ENCODE measurements around the gene SSRP1. TPM values are rescaled to one million over a fixed set of nuclear protein-coding genes. Genes with fewer than 3 reads are reported as not detected.

Gene SSRP1
- total and polyA plus RNA-seq, 2 donors (not counting 1 experiment from before 2014, with no cell fraction given): 52.7 to 94.1 TPM

- Histone ChIP-seq H3K27ac (ENCODE audit: insufficient read depth, low read length) (no peak overlapping the region), H3K4me1 (ENCODE audit: control insufficient read depth, extremely low read depth, insufficient read depth, low read length) (no peaks in the 10 kb centered on the region), H3K9ac (ENCODE audit: insufficient read depth, low read length) (no peak overlapping the region), H3K4me3 (replicated peaks in 1 of 4; ENCODE audit: control extremely low read depth in 1 of 4, insufficient read depth in 1 of 4, low read depth in 3 of 4, low read length in 4 of 4) (no peak overlapping the region), H3K27me3 (ENCODE audit: control insufficient read depth, insufficient read depth, low read length) (no peaks in the 10 kb centered on the region), H4K20me1 (ENCODE audit: control insufficient read depth, extremely low read depth, insufficient read depth, low read length) (no peaks in the 10 kb centered on the region), H3K79me2 (ENCODE audit: control insufficient read depth, insufficient read depth, low read length) (no peaks in the 10 kb centered on the region), H3K9me3 (ENCODE audit: control insufficient read depth, insufficient read depth, low read depth, low read length) (no peaks in the 10 kb centered on the region), H2AFZ (ENCODE audit: low read length) (no peak overlapping the region), H3K36me3 (ENCODE audit: control insufficient read depth, insufficient read depth, low read length) (no peaks in the 10 kb centered on the region), H3K4me2 (ENCODE audit: extremely low read depth, insufficient read depth, low read length) (no peak overlapping the region)
- DNase-seq (ENCODE audit: low read depth in 2 of 2): no peak
- TF ChIP-seq EZH2 (IDR thresholded peaks at IDR 0.05; ENCODE audit: low read length, missing control alignments): no peak
- no peak for TF ChIP-seq CTCF (conservative IDR thresholded peaks at IDR 0.05 in 1 of 2, IDR thresholded peaks at IDR 0.05 in 1 of 2; ENCODE audit: low read depth in 1 of 2, low read length in 2 of 2)
Measured at GRCh38 chr11:57353852-57354251, 18.2 kb upstream of the SSRP1 start.

GRCh38 chr11:57353446-57353845 lies 17.8 kb upstream of the SSRP1 start:
- Histone ChIP-seq H4K20me1 (ENCODE audit: control insufficient read depth, extremely low read depth, insufficient read depth, low read length) (no peaks in the 10 kb centered on the region), H3K4me2 (ENCODE audit: extremely low read depth, insufficient read depth, low read length) (no peak overlapping the region), H3K9me3 (ENCODE audit: control insufficient read depth, insufficient read depth, low read depth, low read length) (no peaks in the 10 kb centered on the region), H3K36me3 (ENCODE audit: control insufficient read depth, insufficient read depth, low read length) (no peaks in the 10 kb centered on the region), H3K79me2 (ENCODE audit: control insufficient read depth, insufficient read depth, low read length) (no peaks in the 10 kb centered on the region), H3K4me3 (replicated peaks in 1 of 4; ENCODE audit: control extremely low read depth in 1 of 4, insufficient read depth in 1 of 4, low read depth in 3 of 4, low read length in 4 of 4) (no peak overlapping the region), H2AFZ (ENCODE audit: low read length) (no peak overlapping the region), H3K4me1 (ENCODE audit: control insufficient read depth, extremely low read depth, insufficient read depth, low read length) (no peaks in the 10 kb centered on the region), H3K27me3 (ENCODE audit: control insufficient read depth, insufficient read depth, low read length) (no peaks in the 10 kb centered on the region), H3K9ac (ENCODE audit: insufficient read depth, low read length) (no peak overlapping the region), H3K27ac (ENCODE audit: insufficient read depth, low read length) (no peak overlapping the region)
- TF ChIP-seq EZH2 (IDR thresholded peaks at IDR 0.05; ENCODE audit: low read length, missing control alignments): no peak
- TF ChIP-seq CTCF (conservative IDR thresholded peaks at IDR 0.05 in 1 of 2, IDR thresholded peaks at IDR 0.05 in 1 of 2; ENCODE audit: low read depth in 1 of 2, low read length in 2 of 2): no peak
- no peak for DNase-seq (ENCODE audit: low read depth in 2 of 2)

- H2AFZ ChIP-seq (ENCODE audit: low read length): no peak overlapping the region
- TF ChIP-seq EZH2 (IDR thresholded peaks at IDR 0.05; ENCODE audit: low read length, missing control alignments) (no peak), CTCF (conservative IDR thresholded peaks at IDR 0.05 in 1 of 2, IDR thresholded peaks at IDR 0.05 in 1 of 2; ENCODE audit: low read depth in 1 of 2, low read length in 2 of 2) (no peak)
- no peaks in the 10 kb centered on the region for H3K9me3 ChIP-seq (ENCODE audit: control insufficient read depth, insufficient read depth, low read depth, low read length)
Measured at GRCh38 chr11:57353036-57353435, 17.3 kb upstream of the SSRP1 start.

More at GRCh38 chr11:57353036-57353435, 17.3 kb upstream of the SSRP1 start:
- no peak overlapping the region for H3K4me2 ChIP-seq (ENCODE audit: extremely low read depth, insufficient read depth, low read length)
- DNase-seq (ENCODE audit: low read depth in 2 of 2): no peak
- no peaks in the 10 kb centered on the region for H3K79me2 ChIP-seq (ENCODE audit: control insufficient read depth, insufficient read depth, low read length)
- no peak overlapping the region for H3K27ac ChIP-seq (ENCODE audit: insufficient read depth, low read length)
- no peak overlapping the region for H3K9ac ChIP-seq (ENCODE audit: insufficient read depth, low read length)
- H3K4me1 ChIP-seq (ENCODE audit: control insufficient read depth, extremely low read depth, insufficient read depth, low read length): no peaks in the 10 kb centered on the region
- H3K27me3 ChIP-seq (ENCODE audit: control insufficient read depth, insufficient read depth, low read length): no peaks in the 10 kb centered on the region
- H4K20me1 ChIP-seq (ENCODE audit: control insufficient read depth, extremely low read depth, insufficient read depth, low read length): no peaks in the 10 kb centered on the region
- H3K36me3 ChIP-seq (ENCODE audit: control insufficient read depth, insufficient read depth, low read length): no peaks in the 10 kb centered on the region
- no peak overlapping the region for H3K4me3 ChIP-seq (replicated peaks in 1 of 4; ENCODE audit: control extremely low read depth in 1 of 4, insufficient read depth in 1 of 4, low read depth in 3 of 4, low read length in 4 of 4)
